ENCODE data around the gene XYLT1.

DNA sequence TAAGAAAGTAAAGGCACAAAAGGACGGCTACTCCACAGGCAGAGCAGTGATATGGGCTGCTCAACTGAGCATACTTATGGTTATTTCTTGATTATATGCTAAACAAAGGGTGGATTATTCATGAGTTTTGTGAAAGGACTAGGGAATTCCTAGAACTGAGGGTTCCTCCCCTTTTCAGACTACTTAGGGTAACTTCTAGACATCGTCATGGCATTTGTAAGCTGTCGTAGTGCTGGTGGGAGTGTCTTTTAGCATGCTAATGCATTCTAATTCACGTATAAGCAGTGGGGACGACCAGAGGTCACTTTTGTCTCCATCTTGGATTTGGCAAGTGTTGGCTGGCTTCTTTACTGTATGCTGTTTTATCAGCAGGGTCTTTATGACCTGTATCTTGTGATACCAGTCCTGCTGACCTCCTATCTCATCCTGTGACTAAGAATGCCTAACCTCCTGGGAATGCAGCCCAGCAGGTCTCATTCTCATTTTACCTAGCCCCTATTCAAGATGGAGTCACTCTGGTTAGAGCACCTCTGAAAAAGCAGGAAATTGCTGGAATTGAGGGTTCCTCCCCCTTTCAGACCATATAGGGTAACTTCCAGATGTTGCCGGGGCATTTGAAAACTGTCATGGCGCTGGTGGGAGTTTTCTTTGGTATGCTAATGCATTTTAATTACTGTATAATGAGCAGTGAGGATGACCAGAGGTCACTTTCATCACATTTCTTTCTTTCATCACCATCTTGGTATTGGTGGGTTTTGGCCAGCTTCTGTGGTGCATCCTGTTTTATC lies 388.5 kb downstream of the XYLT1 start:
- no peak for TF ChIP-seq ZBTB7A (IDR thresholded peaks at IDR 0.05; ENCODE audit: low read depth)
- no peak for TF ChIP-seq NFIC (IDR thresholded peaks at IDR 0.05)
- TF ChIP-seq EP300 (IDR thresholded peaks at IDR 0.05; ENCODE audit: borderline replicate concordance): no peak
- no peak for TF ChIP-seq TAF1 (IDR thresholded peaks at IDR 0.05; ENCODE audit: low read depth)
- TF ChIP-seq CEBPB (IDR thresholded peaks at IDR 0.05): no peak
- no peak for TF ChIP-seq REST (IDR thresholded peaks at IDR 0.05; ENCODE audit: low read depth)
- TF ChIP-seq, protein P1, sequence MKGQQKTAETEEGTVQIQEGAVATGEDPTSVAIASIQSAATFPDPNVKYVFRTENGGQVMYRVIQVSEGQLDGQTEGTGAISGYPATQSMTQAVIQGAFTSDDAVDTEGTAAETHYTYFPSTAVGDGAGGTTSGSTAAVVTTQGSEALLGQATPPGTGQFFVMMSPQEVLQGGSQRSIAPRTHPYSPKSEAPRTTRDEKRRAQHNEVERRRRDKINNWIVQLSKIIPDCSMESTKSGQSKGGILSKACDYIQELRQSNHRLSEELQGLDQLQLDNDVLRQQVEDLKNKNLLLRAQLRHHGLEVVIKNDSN (IDR thresholded peaks at IDR 0.05): no peak
- TF ChIP-seq EGR1 (IDR thresholded peaks at IDR 0.05): no peak
- TF ChIP-seq FOXM1 (IDR thresholded peaks at IDR 0.05; ENCODE audit: borderline replicate concordance, low read depth): no peak
- no peak for TF ChIP-seq TCF12 (IDR thresholded peaks at IDR 0.05; ENCODE audit: low read depth)
- TF ChIP-seq MAX (IDR thresholded peaks at IDR 0.05): no peak
- no peak for TF ChIP-seq RAD21 (IDR thresholded peaks at IDR 0.05; ENCODE audit: low read depth)

Data from Ishikawa (cell line).